ENCODE data around the gene MEP1B. TPM values are rescaled to one million over a fixed set of nuclear protein-coding genes. Genes with fewer than 3 reads are reported as not detected.
"Not testable (repeated sequence)": the region's sequence is repeated elsewhere in the genome, so short reads cannot be mapped to it uniquely, and the experiment has no call there.

The MEP1B gene
- total RNA-seq, 1 experiment from 2014 or later, result not detected

DNA sequence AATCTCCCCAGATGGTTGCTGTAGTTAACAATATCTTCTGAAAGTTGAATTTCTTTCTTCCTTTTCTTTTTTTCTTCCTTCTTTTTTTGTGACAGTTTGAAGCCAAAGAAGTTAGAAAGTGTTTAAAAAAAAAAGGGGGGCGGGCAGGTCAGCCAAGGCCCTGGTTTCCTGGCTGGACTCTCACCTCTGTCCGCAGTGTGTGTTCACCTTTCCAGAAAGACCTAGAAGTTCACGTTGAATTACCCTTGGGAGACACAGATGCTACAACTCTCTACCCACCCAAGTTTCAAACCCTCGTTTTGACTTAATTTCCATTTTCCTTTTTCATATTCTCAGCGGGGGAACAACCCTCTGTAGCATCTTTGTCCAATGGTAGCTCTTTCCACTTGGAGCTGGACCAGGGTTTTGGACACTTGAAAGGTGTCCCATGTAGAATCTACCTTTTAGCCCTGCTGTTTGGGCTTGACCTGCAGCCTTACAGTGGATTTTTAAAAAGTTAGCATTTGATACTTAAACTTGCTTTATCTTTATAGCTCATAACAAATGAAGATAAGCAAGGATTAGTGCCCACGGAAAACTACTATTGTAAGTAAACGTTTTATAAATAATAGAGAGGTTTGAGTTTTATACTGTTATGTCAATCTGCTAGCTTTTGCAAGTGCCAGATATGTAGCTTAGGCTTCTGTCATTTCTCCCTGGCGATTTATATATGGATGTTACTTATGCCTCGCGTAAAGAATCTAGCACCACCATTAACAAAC lies 20.0 kb downstream of the MEP1B start:
- Mint-ChIP-seq H3K27ac (ENCODE audit: unreplicated experiment) (no peak overlapping the region), H3K4me1 (ENCODE audit: low read depth, unreplicated experiment) (no peaks in the 10 kb centered on the region), H3K27me3 (ENCODE audit: unreplicated experiment) (no peaks in the 10 kb centered on the region), H3K36me3 (ENCODE audit: insufficient read depth, unreplicated experiment) (no peaks in the 10 kb centered on the region), H3K9me3 (ENCODE audit: low read depth, unreplicated experiment) (no peaks in the 10 kb centered on the region), H3K4me3 (ENCODE audit: low read depth, unreplicated experiment) (no peak overlapping the region)
- CTCF ChIA-PET, result no interaction called here
- intact Hi-C loops (cut with micrococcal nuclease; ENCODE audit: unreplicated experiment), result no loop called here
- no peak for DNase-seq
- no TSS peak for BruUV-seq (replicated peaks)
- TF ChIP-seq, protein P1, sequence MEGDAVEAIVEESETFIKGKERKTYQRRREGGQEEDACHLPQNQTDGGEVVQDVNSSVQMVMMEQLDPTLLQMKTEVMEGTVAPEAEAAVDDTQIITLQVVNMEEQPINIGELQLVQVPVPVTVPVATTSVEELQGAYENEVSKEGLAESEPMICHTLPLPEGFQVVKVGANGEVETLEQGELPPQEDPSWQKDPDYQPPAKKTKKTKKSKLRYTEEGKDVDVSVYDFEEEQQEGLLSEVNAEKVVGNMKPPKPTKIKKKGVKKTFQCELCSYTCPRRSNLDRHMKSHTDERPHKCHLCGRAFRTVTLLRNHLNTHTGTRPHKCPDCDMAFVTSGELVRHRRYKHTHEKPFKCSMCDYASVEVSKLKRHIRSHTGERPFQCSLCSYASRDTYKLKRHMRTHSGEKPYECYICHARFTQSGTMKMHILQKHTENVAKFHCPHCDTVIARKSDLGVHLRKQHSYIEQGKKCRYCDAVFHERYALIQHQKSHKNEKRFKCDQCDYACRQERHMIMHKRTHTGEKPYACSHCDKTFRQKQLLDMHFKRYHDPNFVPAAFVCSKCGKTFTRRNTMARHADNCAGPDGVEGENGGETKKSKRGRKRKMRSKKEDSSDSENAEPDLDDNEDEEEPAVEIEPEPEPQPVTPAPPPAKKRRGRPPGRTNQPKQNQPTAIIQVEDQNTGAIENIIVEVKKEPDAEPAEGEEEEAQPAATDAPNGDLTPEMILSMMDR (IDR thresholded peaks at IDR 0.05; ENCODE audit: unreplicated experiment), result no peak

DNA sequence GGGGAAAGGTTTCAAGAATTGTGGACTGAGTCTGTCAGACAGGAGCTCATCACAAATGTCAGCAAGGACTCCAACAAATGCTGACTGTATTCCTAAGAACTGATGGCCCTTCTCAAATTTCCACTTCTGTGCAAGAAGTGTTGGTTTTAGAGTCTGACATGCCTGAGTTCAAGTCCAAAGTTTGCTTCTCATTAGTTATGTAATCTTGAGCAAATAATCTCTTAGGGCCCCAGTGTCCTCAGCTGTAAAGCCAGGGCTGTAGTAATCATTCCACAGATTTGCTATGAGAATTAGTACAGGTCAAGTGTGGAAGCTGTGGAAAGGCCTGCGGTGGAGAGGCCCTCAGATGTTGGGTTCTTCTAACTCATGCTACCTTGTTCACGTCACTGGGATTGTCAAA lies 23.9 kb downstream of the MEP1B start:
- H3K9me3 Mint-ChIP-seq (ENCODE audit: low read depth, unreplicated experiment), result no peaks in the 10 kb centered on the region
- no TSS peak for BruUV-seq (replicated peaks)
- H3K27ac Mint-ChIP-seq (ENCODE audit: unreplicated experiment), result no peak overlapping the region
- TF ChIP-seq, protein P1 (IDR thresholded peaks at IDR 0.05; ENCODE audit: unreplicated experiment), result no peak
- no peaks in the 10 kb centered on the region for H3K27me3 Mint-ChIP-seq (ENCODE audit: unreplicated experiment)
- H3K4me3 Mint-ChIP-seq (ENCODE audit: low read depth, unreplicated experiment), result no peak overlapping the region
- no peaks in the 10 kb centered on the region for H3K36me3 Mint-ChIP-seq (ENCODE audit: insufficient read depth, unreplicated experiment)
- DNase-seq, result no peak
- no peaks in the 10 kb centered on the region for H3K4me1 Mint-ChIP-seq (ENCODE audit: low read depth, unreplicated experiment)
- CTCF ChIA-PET, result no interaction called here
- intact Hi-C loops (cut with micrococcal nuclease; ENCODE audit: unreplicated experiment), result no loop called here

DNA sequence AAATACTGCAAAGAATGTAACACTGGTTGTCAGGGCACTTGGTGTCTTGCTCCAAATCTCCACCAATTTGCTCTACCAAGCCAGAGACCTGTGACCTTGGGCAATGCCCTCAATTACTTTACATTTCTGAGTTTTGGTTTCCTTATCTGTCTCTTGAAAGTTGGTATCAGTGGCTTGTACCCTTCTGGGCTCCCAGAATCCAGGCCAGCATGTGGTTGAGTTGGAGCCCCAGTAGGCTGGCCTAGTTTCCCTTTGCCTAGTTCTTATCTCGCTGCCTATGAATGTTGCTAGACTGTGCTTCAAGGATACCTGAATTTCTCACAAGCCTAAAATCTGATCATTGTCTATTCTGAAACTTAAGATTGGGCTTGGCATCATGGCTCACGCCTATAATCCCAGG lies 26.6 kb downstream of the MEP1B start:
- H3K4me1 Mint-ChIP-seq (ENCODE audit: low read depth, unreplicated experiment), result no peaks in the 10 kb centered on the region

DNA sequence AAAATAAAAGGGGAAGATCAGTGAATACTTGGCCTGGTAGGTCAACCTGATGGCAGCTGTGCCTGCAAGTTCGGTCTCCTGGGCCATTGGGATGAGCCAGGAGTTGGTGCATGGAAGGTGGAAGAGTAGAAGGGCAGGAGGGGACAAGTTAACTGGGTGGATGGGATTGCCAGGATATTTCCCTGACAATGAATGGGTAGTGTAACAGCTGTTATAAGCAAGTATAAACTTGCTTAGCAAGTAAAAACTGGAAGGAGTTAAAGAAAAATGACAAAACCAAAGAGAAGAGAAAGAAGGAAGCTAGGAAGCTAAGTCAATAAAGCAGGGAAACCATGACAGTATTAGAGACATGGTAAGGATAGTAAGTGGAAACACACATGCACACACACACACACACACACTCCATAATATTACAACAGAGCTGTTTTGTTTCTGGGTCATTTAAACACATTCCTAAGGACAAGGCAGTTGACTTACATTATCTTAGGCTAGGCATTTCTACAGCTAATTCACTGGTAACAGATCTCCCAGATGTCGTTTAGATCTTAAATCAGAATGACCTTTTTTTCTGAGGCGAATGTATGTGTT lies 29.7 kb downstream of the MEP1B start:
- no peak overlapping the region for H3K27ac Mint-ChIP-seq (ENCODE audit: unreplicated experiment)
- no peaks in the 10 kb centered on the region for H3K9me3 Mint-ChIP-seq (ENCODE audit: low read depth, unreplicated experiment)
- CTCF ChIA-PET, result interaction anchor here (0.7 kb wide), 1 partner anchor 1048 kb away, joined by 3 read pairs; no protein-coding TSS in a partner anchor
- BruUV-seq (replicated peaks), result no TSS peak
- no peaks in the 10 kb centered on the region for H3K36me3 Mint-ChIP-seq (ENCODE audit: insufficient read depth, unreplicated experiment)
- no peaks in the 10 kb centered on the region for H3K27me3 Mint-ChIP-seq (ENCODE audit: unreplicated experiment)
- H3K4me3 Mint-ChIP-seq (ENCODE audit: low read depth, unreplicated experiment), result no peak overlapping the region
- H3K4me1 Mint-ChIP-seq (ENCODE audit: low read depth, unreplicated experiment), result no peaks in the 10 kb centered on the region
- no peak for DNase-seq
- TF ChIP-seq, protein P1 (IDR thresholded peaks at IDR 0.05; ENCODE audit: unreplicated experiment), result no peak
- intact Hi-C loops (cut with micrococcal nuclease; ENCODE audit: unreplicated experiment), result no loop called here

More for the DNA sequence above, 26.6 kb downstream of the MEP1B start:
- TF ChIP-seq, protein P1 (IDR thresholded peaks at IDR 0.05; ENCODE audit: unreplicated experiment), result no peak
- CTCF ChIA-PET, result no interaction called here
- H3K36me3 Mint-ChIP-seq (ENCODE audit: insufficient read depth, unreplicated experiment), result no peaks in the 10 kb centered on the region
- no peak overlapping the region for H3K27ac Mint-ChIP-seq (ENCODE audit: unreplicated experiment)
- H3K27me3 Mint-ChIP-seq (ENCODE audit: unreplicated experiment), result no peaks in the 10 kb centered on the region
- intact Hi-C loops (cut with micrococcal nuclease; ENCODE audit: unreplicated experiment), result no loop called here
- BruUV-seq (replicated peaks), result no TSS peak
- DNase-seq, result no peak
- no peaks in the 10 kb centered on the region for H3K9me3 Mint-ChIP-seq (ENCODE audit: low read depth, unreplicated experiment)
- H3K4me3 Mint-ChIP-seq (ENCODE audit: low read depth, unreplicated experiment), result no peak overlapping the region

DNA sequence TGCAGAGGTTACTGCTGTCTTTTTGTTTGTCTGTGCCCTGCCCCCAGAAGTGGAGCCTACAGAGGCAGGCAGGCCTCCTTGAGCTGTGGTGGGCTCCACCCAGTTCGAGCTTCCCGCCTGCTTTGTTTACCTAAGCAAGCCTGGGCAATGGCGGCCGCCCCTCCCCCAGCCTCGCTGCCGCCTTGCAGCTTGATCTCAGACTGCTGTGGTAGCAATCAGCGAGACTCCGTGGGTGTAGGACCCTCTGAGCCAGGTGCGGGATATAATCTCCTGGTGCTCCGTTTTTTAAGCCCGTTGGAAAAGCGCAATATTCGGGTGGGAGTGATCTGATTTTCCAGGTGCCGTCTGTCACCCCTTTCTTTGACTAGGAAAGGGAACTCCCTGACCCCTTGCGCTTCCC lies 43.5 kb downstream of the MEP1B start:
- H3K27ac Mint-ChIP-seq (ENCODE audit: unreplicated experiment); intact Hi-C loops (cut with micrococcal nuclease; ENCODE audit: unreplicated experiment); BruUV-seq (replicated peaks); H3K4me1 Mint-ChIP-seq (ENCODE audit: low read depth, unreplicated experiment); H3K9me3 Mint-ChIP-seq (ENCODE audit: low read depth, unreplicated experiment); CTCF ChIA-PET; H3K36me3 Mint-ChIP-seq (ENCODE audit: insufficient read depth, unreplicated experiment); DNase-seq; H3K4me3 Mint-ChIP-seq (ENCODE audit: low read depth, unreplicated experiment): not testable (repeated sequence)
- peaks cover 10% of the 10 kb centered on the region for H3K27me3 Mint-ChIP-seq (ENCODE audit: unreplicated experiment)
